H1 (cell line): ENCODE measurements around the gene NT5C3B. TPM values are rescaled to one million over a fixed set of nuclear protein-coding genes. Genes with fewer than 3 reads are reported as not detected.

ENCODE experiments used
- CTCF ChIA-PET: fragments of 300-600 bp; sonication (Branson Sonifier 250); formaldehyde crosslinking; loops from one replicate; lab custom pipeline; 2021; ENCODE audit not compliant: partially characterized antibody; lab: Charles Lee
- POLR2A ChIA-PET: fragments of 300-600 bp; sonication (Branson Sonifier 250); formaldehyde crosslinking; loops from one replicate; lab custom pipeline; 2021; ENCODE audit warnings: inconsistent platforms; ENCODE audit not compliant: partially characterized antibody; lab: Charles Lee
- DNase-seq, 2 experiments: peaks; one replicate each; pipeline versions ENCODE4 v3.0.0 to v3.0.0-alpha.2; 2010 to 2022; ENCODE audit warnings: low spot score in 2 of 2, low read depth in 1 of 2, mixed read lengths in 1 of 2
- FAIRE-seq: peaks from 2 replicates; lab custom pipeline; 2011; peaks lifted over from hg19 to GRCh38; lab: Jason Lieb, UNC
- H2AFZ ChIP-seq: 2 replicates; pipeline ENCODE4 v1.8.1; 2012; ENCODE audit warnings: low read length, inconsistent platforms
- H2AK5ac ChIP-seq: 2 replicates; pipeline ENCODE4 v1.6.1; 2013; ENCODE audit warnings: low read depth, low read length
- H2BK120ac ChIP-seq: replicated peaks from 2 replicates; pipeline ENCODE3; 2013; ENCODE audit warnings: low read depth, low read length, inconsistent platforms
- H2BK12ac ChIP-seq: 2 replicates; pipeline ENCODE4 v1.6.1; 2013; ENCODE audit warnings: low read depth, low read length
- H2BK15ac ChIP-seq: 2 replicates; pipeline ENCODE4 v1.6.1; 2013; ENCODE audit warnings: low read length
- H2BK20ac ChIP-seq: 2 replicates; pipeline ENCODE4 v1.6.1; 2013; ENCODE audit warnings: low read length
- H2BK5ac ChIP-seq: 2 replicates; pipeline ENCODE4 v1.6.1; 2013; ENCODE audit warnings: low read depth, low read length
- H3K14ac ChIP-seq: 2 replicates; pipeline ENCODE4 v1.6.1; 2013; ENCODE audit warnings: inconsistent platforms; ENCODE audit not compliant: insufficient read length
- H3K18ac ChIP-seq: 2 replicates; pipeline ENCODE4 v1.6.1; 2013; ENCODE audit warnings: low read length; ENCODE audit errors: extremely low read depth
- H3K23ac ChIP-seq: 2 replicates; pipeline ENCODE4 v1.6.1; 2013; ENCODE audit warnings: inconsistent platforms; ENCODE audit not compliant: insufficient read length
- H3K23me2 ChIP-seq: 2 replicates; pipeline ENCODE4 v1.6.1; 2013; ENCODE audit warnings: low read depth, low read length
- H3K27ac ChIP-seq: 2 replicates; pipeline ENCODE4 v1.6.1; 2011; ENCODE audit warnings: low read depth, low read length, inconsistent platforms
- H3K27me3 ChIP-seq, 4 experiments: replicated peaks in 1 of 4; 1 replicate in 1 of 4; 2 replicates in 3 of 4; pipeline versions ENCODE4 v1.6.1 to v1.8.1; 2011 to 2013; ENCODE audit warnings: low read length in 3 of 4, mild to moderate bottlenecking in 3 of 4, inconsistent platforms in 2 of 4, mixed read lengths in 2 of 4, moderate library complexity in 1 of 4; ENCODE audit not compliant: control insufficient read depth in 3 of 4, insufficient read depth in 3 of 4; ENCODE audit errors: extremely low read depth in 1 of 4
- H3K36me3 ChIP-seq, 4 experiments: 2 replicates each; pipeline versions ENCODE4 v1.6.1 to v1.8.1; 2011 to 2013; ENCODE audit warnings: mild to moderate bottlenecking in 4 of 4, low read length in 3 of 4, moderate library complexity in 2 of 4, control low read depth in 1 of 4, inconsistent platforms in 1 of 4; ENCODE audit not compliant: insufficient read depth in 4 of 4, control insufficient read depth in 2 of 4
- H3K4ac ChIP-seq: replicated peaks from 2 replicates; pipeline ENCODE3; 2013; ENCODE audit warnings: low read length, low read depth, mixed read lengths, inconsistent platforms; ENCODE audit not compliant: insufficient read length
- H3K4me1 ChIP-seq, 4 experiments: replicated peaks in 1 of 4; 1 replicate in 1 of 4; 2 replicates in 3 of 4; pipeline versions ENCODE4 v1.6.1 to v1.8.1; 2011 to 2013; ENCODE audit warnings: low read length in 3 of 4, inconsistent platforms in 2 of 4, mixed read lengths in 1 of 4; ENCODE audit not compliant: insufficient read depth in 4 of 4, control insufficient read depth in 3 of 4
- H3K4me2 ChIP-seq, 2 experiments: 2 replicates each; pipeline versions ENCODE4 v1.6.1 to v1.8.1; 2011 to 2013; ENCODE audit warnings: low read depth in 2 of 2, low read length in 2 of 2, control low read depth in 1 of 2, inconsistent platforms in 1 of 2, mild to moderate bottlenecking in 1 of 2; ENCODE audit not compliant: insufficient read depth in 1 of 2
- H3K4me3 ChIP-seq, 4 experiments: fragments of 200-600, 300-600 bp in 1 of 4; sonication (generic), shearing (Covaris generic), sonication (Bioruptor Twin) in 1 of 4; 2 replicates each; pipeline versions ENCODE4 v1.5.1 to v1.8.1; 2011 to 2016; ENCODE audit warnings: low read length in 4 of 4, low read depth in 3 of 4, control low read depth in 2 of 4, inconsistent platforms in 2 of 4, mild to moderate bottlenecking in 2 of 4, mixed read lengths in 1 of 4, moderate library complexity in 1 of 4; ENCODE audit not compliant: insufficient read depth in 2 of 4; ENCODE audit errors: extremely low read depth in 1 of 4
- H3K56ac ChIP-seq: replicated peaks from 2 replicates; pipeline ENCODE3; 2013; ENCODE audit warnings: low read depth, mild to moderate bottlenecking, mixed read lengths, low read length, inconsistent platforms; ENCODE audit not compliant: insufficient read length
- H3K79me1 ChIP-seq: 2 replicates; pipeline ENCODE4 v1.6.1; 2013; ENCODE audit warnings: low read depth, low read length, control low read depth
- H3K79me2 ChIP-seq, 2 experiments: 2 replicates each; pipeline versions ENCODE4 v1.6.1 to v1.8.1; 2012 to 2013; ENCODE audit warnings: low read length in 2 of 2, mild to moderate bottlenecking in 2 of 2, inconsistent platforms in 1 of 2; ENCODE audit not compliant: insufficient read depth in 2 of 2, control insufficient read depth in 1 of 2
- H3K9ac ChIP-seq, 4 experiments: replicated peaks in 1 of 4; 1 replicate in 1 of 4; 2 replicates in 3 of 4; pipeline versions ENCODE4 v1.6.1 to v1.8.1; 2011 to 2013; ENCODE audit warnings: low read depth in 3 of 4, low read length in 3 of 4, control low read depth in 2 of 4, mild to moderate bottlenecking in 2 of 4, moderate library complexity in 2 of 4, inconsistent platforms in 1 of 4; ENCODE audit errors: extremely low read depth in 1 of 4
- H3K9me3 ChIP-seq, 2 experiments: 2 replicates each; pipeline versions ENCODE4 v1.6.1 to v1.8.1; 2012 to 2013; ENCODE audit warnings: mild to moderate bottlenecking in 2 of 2, moderate library complexity in 2 of 2, control low read depth in 1 of 2, inconsistent platforms in 1 of 2, low read depth in 1 of 2, low read length in 1 of 2, mixed read lengths in 1 of 2; ENCODE audit not compliant: insufficient read depth in 2 of 2
- H4K20me1 ChIP-seq, 2 experiments: replicated peaks in 1 of 2; 2 replicates each; pipeline versions ENCODE3 to v1.8.1; 2011 to 2013; ENCODE audit warnings: inconsistent platforms in 2 of 2, low read length in 2 of 2, mild to moderate bottlenecking in 1 of 2; ENCODE audit not compliant: insufficient read depth in 2 of 2, control insufficient read depth in 1 of 2
- H4K5ac ChIP-seq: 2 replicates; pipeline ENCODE4 v1.6.1; 2013; ENCODE audit warnings: low read length, low read depth, mixed read lengths, inconsistent platforms; ENCODE audit not compliant: insufficient read length
- H4K8ac ChIP-seq: 2 replicates; pipeline ENCODE4 v1.8.0; 2013; ENCODE audit warnings: mild to moderate bottlenecking, moderate library complexity, low read length, inconsistent platforms; ENCODE audit not compliant: insufficient read depth; ENCODE audit errors: extremely low read depth
- H4K91ac ChIP-seq: replicated peaks from 2 replicates; pipeline ENCODE3; 2013; ENCODE audit warnings: low read length, mixed read lengths, inconsistent platforms; ENCODE audit not compliant: insufficient read length
- CBX5 ChIP-seq: fragments of 300-800, 300-1000 bp; sonication (generic); IDR thresholded peaks from 2 replicates; pipeline ENCODE4 v1.7.1; 2016; ENCODE audit warnings: antibody characterized with exemption, low read length, low read depth
- EP300 ChIP-seq, 2 experiments: IDR thresholded peaks; 1 replicate in 1 of 2; 2 replicates in 1 of 2; pipeline ENCODE4 v1.6.1; 2011 to 2012; ENCODE audit warnings: low read depth in 2 of 2, low read length in 2 of 2, mild to moderate bottlenecking in 2 of 2, borderline replicate concordance in 1 of 2, inconsistent platforms in 1 of 2, moderate library complexity in 1 of 2
- GTF2F1 ChIP-seq: IDR thresholded peaks from 2 replicates; pipeline ENCODE4 v1.6.1; 2012; ENCODE audit warnings: low read depth, low read length, improper control_type of control experiment, borderline replicate concordance
- HDAC6 ChIP-seq: IDR thresholded peaks from one replicate; pipeline ENCODE4 v1.7.1; 2012; ENCODE audit warnings: low read depth, mild to moderate bottlenecking, inconsistent platforms, low read length, moderate library complexity
- JUND ChIP-seq: IDR thresholded peaks from 2 replicates; pipeline ENCODE4 v1.6.1; 2011; ENCODE audit warnings: mild to moderate bottlenecking, improper control_type of control experiment, low read length
- MAFK ChIP-seq: IDR thresholded peaks from 2 replicates; pipeline ENCODE4 v1.6.1; 2012; ENCODE audit warnings: low read depth, mild to moderate bottlenecking, improper control_type of control experiment, low read length
- SAP30 ChIP-seq: fragments of 300-600 bp; sonication (generic); IDR thresholded peaks from 2 replicates; pipeline ENCODE4 v1.7.1; 2012; ENCODE audit warnings: low read length, moderate library complexity, mild to moderate bottlenecking, inconsistent platforms; ENCODE audit not compliant: insufficient read depth, insufficient replicate concordance
- SP1 ChIP-seq: IDR thresholded peaks from 2 replicates; pipeline ENCODE4 v1.6.1; 2011; ENCODE audit warnings: low read depth, low read length
- TAF1 ChIP-seq: IDR thresholded peaks from 2 replicates; pipeline ENCODE4 v1.6.1; 2011; ENCODE audit warnings: mild to moderate bottlenecking, low read depth, low read length
- WGBS, 2 experiments: shearing (Covaris generic) in 1 of 2; methylation state at CpG; one replicate each; pipeline versions ENCODE4 v1.1.6 to v1.1.7; 2013 to 2015; ENCODE audit warnings: low lambda C conversion rate in 2 of 2, mixed read lengths in 2 of 2, inconsistent platforms in 1 of 2, low coverage in 1 of 2, missing lambda C conversion rate in 1 of 2; ENCODE audit not compliant: insufficient replicate concordance in 2 of 2, insufficient coverage in 1 of 2, insufficient read length in 1 of 2; ENCODE audit errors: extremely low coverage in 1 of 2, missing lambda C conversion rate in 1 of 2; 5-methylcytosine and 5-hydroxymethylcytosine counted together
- polyA plus RNA-seq, 7 experiments: library from polyadenylated mRNA; depleted of rRNA in 3 of 7; stranded (reverse) in 5 of 7; unstranded in 2 of 7; fragments of >200 nt in 5 of 7; fragments of 200-250 nt in 2 of 7; gene quantifications; 1 replicate in 5 of 7; 2 replicates in 1 of 7; 4 replicates in 1 of 7; pipeline versions ENCODE4 v1.2.1 to v1.2.3, GENCODE V29; 2011 to 2013; ENCODE audit warnings: missing spikeins in 2 of 7, mixed read lengths in 2 of 7
- total RNA-seq: library from RNA; stranded (reverse); fragmentation: NEBNext Ultra II Directional; extraction: Animal tissue kit (Norgen Biotek cat#: 25700); gene quantifications from 2 replicates; pipeline ENCODE4 v1.2.1, GENCODE V29; 2021

The NT5C3B gene
- total and polyA plus RNA-seq, 2 of the 8 experiments (the other 6 are each of a cell fraction or from before 2014, with no cell fraction given) = 68.7 to 94.5 TPM

- Histone ChIP-seq H4K20me1 (peaks cover 1 to 6% of the 10 kb centered on the region in 2 experiments), H3K23ac (no peak overlapping the region), H3K4ac (no peak overlapping the region), H2BK5ac (no peak overlapping the region), H3K56ac (no peak overlapping the region), H3K4me3 (no peak overlapping the region), H2BK12ac (no peak overlapping the region), H3K4me2 (no peak overlapping the region), H3K27ac (no peak overlapping the region), H4K5ac (no peak overlapping the region), H4K8ac (no peak overlapping the region), H2BK15ac (no peak overlapping the region), H2BK120ac (no peak overlapping the region), H3K79me1 (peaks cover 2% of the 10 kb centered on the region; the same call in 1 of the 2 replicates), H2AFZ (no peak overlapping the region), H3K23me2 (no peaks in the 10 kb centered on the region; the same call in 1 of the 2 replicates), H3K36me3 (peaks cover 9 to 51% (median 12%) of the 10 kb centered on the region in 4 experiments; a peak in 7 of 8 replicates), H3K79me2 (no peaks in the 10 kb centered on the region), H2BK20ac (no peak overlapping the region), H3K4me1 (peaks cover 0 to 18% (median 12%) of the 10 kb centered on the region in 4 experiments; a peak in 6 of 7 replicates), H3K9me3 (no peaks in the 10 kb centered on the region), H3K27me3 (no peaks in the 10 kb centered on the region), H3K9ac (no peak overlapping the region), H3K14ac (no peak overlapping the region), H4K91ac (no peak overlapping the region), H2AK5ac (no peak overlapping the region), H3K18ac (no peak overlapping the region)
- FAIRE-seq (no peak), DNase-seq (no peak)
- TF ChIP-seq SP1 = no peak
- no peak for TF ChIP-seq GTF2F1
- no peak for TF ChIP-seq SAP30
- TF ChIP-seq CBX5 = no peak
- TF ChIP-seq TAF1 = no peak
- TF ChIP-seq MAFK = no peak
- TF ChIP-seq JUND = no peak
- TF ChIP-seq HDAC6 = no peak
- no peak for TF ChIP-seq EP300 (IDR thresholded peaks at IDR 0.05; ENCODE audit: borderline replicate concordance in 1 of 2, low read depth in 2 of 2, low read length in 2 of 2)
- POLR2A ChIA-PET = interaction anchor here (0.9 to 5.6 kb wide), 9 partner anchors 9 to 96 kb away, joined by 3 to 40 read pairs (median 5); partner anchors contain the start of genes ACLY, FKBP10, HAP1 and P3H4
- CTCF ChIA-PET = interaction anchor here (0.7 to 4.1 kb wide), 4 partner anchors 11 to 37 kb away, joined by 3 to 16 read pairs (median 5); partner anchors contain the start of genes FKBP10, JUP and P3H4
- WGBS, 2 experiments = 95% methylated on average over 1 of the region's 1 CpG; no CpG with 5 or more reads in 1 of the 2 experiments
These were observed 12.9 kb downstream of the NT5C3B start for GRCh38 chr17:41823141-41823524.
